Nephron progenitor cell (in vitro differentiated cells): ENCODE results near the gene TENT5A.

Experiments
- DNase-seq: peaks from one replicate; pipeline ENCODE4 v3.0.0; 2021
- H3K27ac Mint-ChIP-seq: 2 replicates; pipeline ENCODE4 v1.8.0; 2021; ENCODE audit warnings: mild to moderate bottlenecking, moderate library complexity, mixed read lengths
- H3K27me3 Mint-ChIP-seq: 2 replicates; pipeline ENCODE4 v1.8.0; 2021; ENCODE audit warnings: mild to moderate bottlenecking, low read depth, mixed read lengths; ENCODE audit not compliant: poor library complexity
- H3K36me3 Mint-ChIP-seq: 2 replicates; pipeline ENCODE4 v1.8.0; 2021; ENCODE audit warnings: low read depth, mixed read lengths
- H3K4me1 Mint-ChIP-seq: 2 replicates; pipeline ENCODE4 v1.8.0; 2021; ENCODE audit warnings: mixed read lengths
- H3K4me3 Mint-ChIP-seq: 2 replicates; pipeline ENCODE4 v1.8.0; 2021; ENCODE audit warnings: mild to moderate bottlenecking, moderate library complexity, mixed read lengths
- H3K9me3 Mint-ChIP-seq: 2 replicates; pipeline ENCODE4 v1.8.0; 2021; ENCODE audit warnings: mild to moderate bottlenecking, moderate library complexity, mixed read lengths
- CTCF ChIP-seq: fragments of 200-600 bp; sonication (generic); IDR thresholded peaks from 2 replicates; pipeline ENCODE4 v1.5.0; 2021; ENCODE audit warnings: antibody characterized with exemption

TENT5A gene

GRCh38 chr6:81731814-81732213, 20.7 kb downstream of the TENT5A start:
- Mint-ChIP-seq H3K27ac (no peak overlapping the region), H3K4me3 (no peak overlapping the region), H3K9me3 (no peaks in the 10 kb centered on the region), H3K4me1 (no peaks in the 10 kb centered on the region), H3K36me3 (no peaks in the 10 kb centered on the region), H3K27me3 (peaks cover 8% of the 10 kb centered on the region)
- TF ChIP-seq CTCF = no peak
- DNase-seq = no peak

- Mint-ChIP-seq H3K36me3 (no peaks in the 10 kb centered on the region), H3K9me3 (no peaks in the 10 kb centered on the region), H3K4me3 (no peak overlapping the region), H3K27ac (no peak overlapping the region), H3K27me3 (peaks cover 12% of the 10 kb centered on the region), H3K4me1 (no peaks in the 10 kb centered on the region)
- TF ChIP-seq CTCF = no peak
- DNase-seq = no peak
These were observed 24.5 kb downstream of the TENT5A start for GRCh38 chr6:81727876-81728517.

- no peak for TF ChIP-seq CTCF
- H3K9me3 Mint-ChIP-seq = no peaks in the 10 kb centered on the region
- H3K27ac Mint-ChIP-seq = no peak overlapping the region
- no peaks in the 10 kb centered on the region for H3K4me1 Mint-ChIP-seq
- H3K4me3 Mint-ChIP-seq = no peak overlapping the region
- H3K27me3 Mint-ChIP-seq = peaks cover 9% of the 10 kb centered on the region
- no peak for DNase-seq
- no peaks in the 10 kb centered on the region for H3K36me3 Mint-ChIP-seq
These were observed 27.4 kb downstream of the TENT5A start for GRCh38 chr6:81725127-81725526.

GRCh38 chr6:81722506-81723223, 29.8 kb downstream of the TENT5A start:
- Mint-ChIP-seq H3K9me3 (no peaks in the 10 kb centered on the region), H3K27me3 (peaks cover 9% of the 10 kb centered on the region), H3K4me3 (no peak overlapping the region), H3K27ac (no peak overlapping the region), H3K4me1 (no peaks in the 10 kb centered on the region), H3K36me3 (no peaks in the 10 kb centered on the region)
- TF ChIP-seq CTCF = no peak
- no peak for DNase-seq

- Mint-ChIP-seq H3K27ac (no peak overlapping the region), H3K4me3 (no peak overlapping the region), H3K36me3 (no peaks in the 10 kb centered on the region), H3K9me3 (no peaks in the 10 kb centered on the region), H3K4me1 (no peaks in the 10 kb centered on the region), H3K27me3 (no peaks in the 10 kb centered on the region)
- TF ChIP-seq CTCF = no peak
- no peak for DNase-seq
These were observed 32.1 kb downstream of the TENT5A start for GRCh38 chr6:81720427-81720826.

- H3K9me3 Mint-ChIP-seq = no peaks in the 10 kb centered on the region
- H3K27ac Mint-ChIP-seq = no peak overlapping the region
- no peaks in the 10 kb centered on the region for H3K36me3 Mint-ChIP-seq
- DNase-seq = no peak
- H3K4me3 Mint-ChIP-seq = no peak overlapping the region
- no peak for TF ChIP-seq CTCF
- no peaks in the 10 kb centered on the region for H3K27me3 Mint-ChIP-seq
- no peaks in the 10 kb centered on the region for H3K4me1 Mint-ChIP-seq
These were observed 34.4 kb downstream of the TENT5A start for GRCh38 chr6:81718126-81718525.
